Activated T-helper 2 cell treated with anti-CD3 and anti-CD28 coated beads, Interferon-gamma antibody, Interleukin-2, Interleukin-4, amounts not matched to agents 10 μg/mL and 5 μg/mL and 100 μg/mL, durations not matched to agents 14 hours and 24 hours and 36 hours (primary cell): Measurements from ENCODE around the gene PAK5. TPM values are rescaled to one million over a fixed set of nuclear protein-coding genes. Genes with fewer than 3 reads are reported as not detected.

Source experiments
- DNase-seq: peaks from one replicate; pipeline ENCODE4 v3.0.0; 2021; ENCODE audit warnings: low spot score
- H3K27ac Mint-ChIP-seq: one replicate; pipeline ENCODE4 v1.8.0; 2021; ENCODE audit warnings: mixed read lengths
- H3K27me3 Mint-ChIP-seq: one replicate; pipeline ENCODE4 v1.8.0; 2021; ENCODE audit warnings: low read depth, mixed read lengths
- H3K36me3 Mint-ChIP-seq: one replicate; pipeline ENCODE4 v1.8.0; 2021; ENCODE audit warnings: low read depth, mixed read lengths
- H3K4me1 Mint-ChIP-seq: one replicate; pipeline ENCODE4 v1.8.0; 2021; ENCODE audit warnings: low read depth, mixed read lengths
- H3K4me3 Mint-ChIP-seq: one replicate; pipeline ENCODE4 v1.8.0; 2021; ENCODE audit warnings: low read depth, mild to moderate bottlenecking, moderate library complexity, mixed read lengths
- H3K9me3 Mint-ChIP-seq: one replicate; pipeline ENCODE4 v1.8.0; 2021; ENCODE audit warnings: mixed read lengths
- intact Hi-C: fragments of 100-400 bp; cut with micrococcal nuclease; formaldehyde crosslinking; loops from one replicate; pipeline ENCODE4 v1.15.1; 2023
- total RNA-seq: library from RNA; stranded (reverse); gene quantifications from 2 replicates; pipeline ENCODE4 v1.2.3, GENCODE V29; 2022

Gene PAK5
- total RNA-seq, 1 donor from 2014 or later: not detected

DNA sequence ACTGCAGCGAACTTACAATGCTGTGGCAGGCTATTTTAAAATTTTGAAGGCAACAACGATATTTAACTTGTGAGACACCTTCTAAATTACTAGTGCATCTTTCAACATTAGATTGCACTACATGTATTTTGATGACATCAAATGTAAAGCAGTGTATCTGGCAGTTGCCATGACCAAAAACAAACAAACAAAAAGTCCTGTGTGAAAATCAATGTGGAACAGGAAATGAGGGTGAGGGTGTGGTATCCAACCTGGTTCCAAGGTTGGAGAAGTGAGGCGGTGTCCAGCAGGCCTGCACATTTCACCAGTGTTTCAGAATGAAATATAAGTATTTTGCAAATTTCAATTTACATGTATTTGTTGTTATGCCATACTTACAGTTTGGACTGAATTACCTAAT lies 212.5 kb downstream of the PAK5 start:
- no peak for DNase-seq
- Mint-ChIP-seq H3K4me3 (no peak overlapping the region), H3K27me3 (no peaks in the 10 kb centered on the region), H3K27ac (no peak overlapping the region), H3K9me3 (no peaks in the 10 kb centered on the region), H3K4me1 (no peaks in the 10 kb centered on the region), H3K36me3 (no peaks in the 10 kb centered on the region)
- intact Hi-C loops: no loop called here

DNA sequence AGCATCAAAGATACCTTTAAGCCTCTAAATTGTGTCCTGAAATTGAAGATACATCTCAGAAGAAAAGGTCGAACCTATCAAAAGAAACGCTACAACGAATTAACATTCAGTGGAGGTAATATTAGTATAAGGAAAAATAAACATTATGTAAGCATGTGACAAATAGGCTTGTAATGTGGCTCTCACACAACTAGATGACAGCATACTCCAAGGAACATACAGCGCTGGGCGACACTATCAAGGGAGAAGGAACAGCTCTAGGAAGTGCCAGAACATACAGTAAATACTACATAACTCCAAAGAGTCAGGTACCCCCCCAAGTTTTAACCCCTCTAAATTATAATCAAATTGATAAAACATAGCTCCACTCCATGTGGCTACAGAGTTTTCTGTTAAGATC lies 220.9 kb downstream of the PAK5 start:
- no peak overlapping the region for H3K4me3 Mint-ChIP-seq
- H3K4me1 Mint-ChIP-seq: no peaks in the 10 kb centered on the region
- H3K9me3 Mint-ChIP-seq: no peaks in the 10 kb centered on the region
- H3K36me3 Mint-ChIP-seq: no peaks in the 10 kb centered on the region
- no peaks in the 10 kb centered on the region for H3K27me3 Mint-ChIP-seq
- intact Hi-C loops: loop anchor here (1.0 to 10.0 kb wide), 3 partner anchors 295 to 807 kb away; no protein-coding TSS in a partner anchor
- DNase-seq: no peak
- H3K27ac Mint-ChIP-seq: no peak overlapping the region

- H3K4me1 Mint-ChIP-seq: no peaks in the 10 kb centered on the region
- no peaks in the 10 kb centered on the region for H3K9me3 Mint-ChIP-seq
- H3K36me3 Mint-ChIP-seq: no peaks in the 10 kb centered on the region
- peak; percentile 14 for DNase-seq
- H3K27me3 Mint-ChIP-seq: no peaks in the 10 kb centered on the region
- no peak overlapping the region for H3K27ac Mint-ChIP-seq
- no peak overlapping the region for H3K4me3 Mint-ChIP-seq
- intact Hi-C loops: loop anchor here (1.0 to 10.0 kb wide), 3 partner anchors 296 to 808 kb away; no protein-coding TSS in a partner anchor
These were observed 221.9 kb downstream of the PAK5 start for GRCh38 chr20:9616833-9617461.

DNA sequence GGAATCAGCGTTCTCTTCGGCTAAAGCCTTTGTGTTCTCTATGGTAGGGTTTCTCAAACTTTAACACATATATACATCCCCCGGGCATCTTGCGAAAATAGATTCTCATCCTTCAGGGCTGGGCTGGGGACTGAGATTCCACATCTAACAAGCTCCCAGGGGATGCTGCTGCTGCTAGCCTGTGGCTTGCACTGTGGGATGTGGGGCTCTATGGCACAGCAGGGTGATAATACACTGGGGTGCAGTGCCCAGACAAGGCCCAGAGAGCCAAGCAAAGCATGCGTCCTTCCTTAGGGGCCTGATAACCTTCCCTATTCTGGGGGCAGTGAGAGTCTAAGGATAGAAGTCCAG lies 222.4 kb downstream of the PAK5 start:
- Mint-ChIP-seq H3K27me3 (no peaks in the 10 kb centered on the region), H3K4me1 (no peaks in the 10 kb centered on the region), H3K36me3 (no peaks in the 10 kb centered on the region), H3K27ac (no peak overlapping the region), H3K9me3 (no peaks in the 10 kb centered on the region), H3K4me3 (no peak overlapping the region)
- no peak for DNase-seq
- intact Hi-C loops: loop anchor here (5.0 to 10.0 kb wide), 2 partner anchors 351 to 808 kb away; no protein-coding TSS in a partner anchor

GRCh38 chr20:9615766-9616454 lies 223.0 kb downstream of the PAK5 start:
- Mint-ChIP-seq H3K4me1 (no peaks in the 10 kb centered on the region), H3K27me3 (no peaks in the 10 kb centered on the region)

DNA sequence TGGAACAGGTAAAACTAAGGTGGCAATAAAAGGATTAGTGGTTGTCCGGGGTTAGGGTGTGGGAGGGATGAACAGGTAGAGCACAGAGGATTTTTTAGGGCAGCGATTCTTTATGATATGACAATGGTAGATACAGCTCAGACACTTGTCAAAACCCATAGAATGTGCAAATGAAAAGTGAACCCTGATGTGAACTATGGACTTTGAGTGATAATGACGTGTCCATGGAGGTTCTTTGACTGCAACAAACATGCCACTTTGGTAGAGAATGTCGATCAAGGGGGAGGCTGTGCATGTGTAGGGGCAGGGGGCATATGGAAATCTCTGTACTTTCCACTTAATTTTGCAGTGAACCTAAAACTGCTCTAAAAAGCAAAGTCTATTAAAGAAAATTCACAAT lies 223.8 kb downstream of the PAK5 start:
- Mint-ChIP-seq H3K4me3 (no peak overlapping the region), H3K36me3 (no peaks in the 10 kb centered on the region), H3K4me1 (no peaks in the 10 kb centered on the region), H3K27ac (no peak overlapping the region), H3K27me3 (no peaks in the 10 kb centered on the region), H3K9me3 (no peaks in the 10 kb centered on the region)
- DNase-seq: no peak
- intact Hi-C loops: loop anchor here (5.0 to 10.0 kb wide), 2 partner anchors 352 to 810 kb away; no protein-coding TSS in a partner anchor

More at GRCh38 chr20:9615766-9616454, 223.0 kb downstream of the PAK5 start:
- no peak overlapping the region for H3K27ac Mint-ChIP-seq
- no peaks in the 10 kb centered on the region for H3K36me3 Mint-ChIP-seq
- no peak overlapping the region for H3K4me3 Mint-ChIP-seq
- intact Hi-C loops: loop anchor here (5.0 to 10.0 kb wide), 2 partner anchors 351 to 809 kb away; no protein-coding TSS in a partner anchor
- no peaks in the 10 kb centered on the region for H3K9me3 Mint-ChIP-seq
- no peak for DNase-seq

- H3K27ac Mint-ChIP-seq: no peak overlapping the region
- no peaks in the 10 kb centered on the region for H3K36me3 Mint-ChIP-seq
- intact Hi-C loops: loop anchor here (10.0 kb wide), 1 partner anchor 811 kb away; no protein-coding TSS in a partner anchor
- no peak overlapping the region for H3K4me3 Mint-ChIP-seq
- no peaks in the 10 kb centered on the region for H3K4me1 Mint-ChIP-seq
- no peak for DNase-seq
- H3K9me3 Mint-ChIP-seq: no peaks in the 10 kb centered on the region
- H3K27me3 Mint-ChIP-seq: no peaks in the 10 kb centered on the region
These were observed 225.0 kb downstream of the PAK5 start for GRCh38 chr20:9613871-9614270.

GRCh38 chr20:9611921-9612320 lies 227.0 kb downstream of the PAK5 start:
- DNase-seq: no peak
- H3K27me3 Mint-ChIP-seq: no peaks in the 10 kb centered on the region
- no peak overlapping the region for H3K4me3 Mint-ChIP-seq
- H3K4me1 Mint-ChIP-seq: no peaks in the 10 kb centered on the region
- intact Hi-C loops: loop anchor here (10.0 kb wide), 1 partner anchor 813 kb away; no protein-coding TSS in a partner anchor
- H3K27ac Mint-ChIP-seq: no peak overlapping the region
- no peaks in the 10 kb centered on the region for H3K9me3 Mint-ChIP-seq
- no peaks in the 10 kb centered on the region for H3K36me3 Mint-ChIP-seq

DNA sequence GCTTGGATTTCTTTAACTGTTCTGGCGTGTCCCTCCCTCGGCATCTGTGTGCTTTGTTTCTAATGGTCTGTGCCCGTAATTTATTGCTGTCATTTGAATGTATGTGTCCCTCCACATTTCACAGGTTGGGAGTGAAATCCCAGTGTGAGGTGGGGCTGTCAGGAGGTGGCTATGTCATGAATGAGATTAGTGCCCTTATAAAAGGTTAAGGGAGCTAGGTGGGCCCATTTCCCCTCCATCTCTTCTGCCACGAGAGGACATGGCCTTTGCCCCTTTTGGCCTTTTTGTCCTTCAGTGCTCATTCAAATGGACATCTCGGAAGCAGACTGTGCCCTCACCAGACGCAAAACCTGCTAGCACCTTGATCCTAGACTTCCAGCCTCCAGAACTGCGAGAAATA lies 228.2 kb downstream of the PAK5 start:
- H3K4me1 Mint-ChIP-seq: no peaks in the 10 kb centered on the region
- H3K36me3 Mint-ChIP-seq: no peaks in the 10 kb centered on the region
- no peak overlapping the region for H3K27ac Mint-ChIP-seq
- H3K4me3 Mint-ChIP-seq: no peak overlapping the region
- H3K27me3 Mint-ChIP-seq: no peaks in the 10 kb centered on the region
- H3K9me3 Mint-ChIP-seq: no peaks in the 10 kb centered on the region
- DNase-seq: no peak
- intact Hi-C loops: loop anchor here (1.0 to 10.0 kb wide), 2 partner anchors 202 to 814 kb away; no protein-coding TSS in a partner anchor

GRCh38 chr20:9609887-9610502 lies 228.9 kb downstream of the PAK5 start:
- Mint-ChIP-seq H3K27me3 (no peaks in the 10 kb centered on the region), H3K9me3 (no peaks in the 10 kb centered on the region), H3K4me1 (no peaks in the 10 kb centered on the region), H3K27ac (no peak overlapping the region), H3K36me3 (no peaks in the 10 kb centered on the region), H3K4me3 (no peak overlapping the region)
- DNase-seq: no peak
- intact Hi-C loops: loop anchor here (1.0 to 10.0 kb wide), 2 partner anchors 202 to 815 kb away; no protein-coding TSS in a partner anchor

- intact Hi-C loops: no loop called here
- Mint-ChIP-seq H3K4me1 (no peaks in the 10 kb centered on the region), H3K27ac (no peak overlapping the region), H3K36me3 (no peaks in the 10 kb centered on the region), H3K27me3 (no peaks in the 10 kb centered on the region), H3K9me3 (no peaks in the 10 kb centered on the region), H3K4me3 (no peak overlapping the region)
- DNase-seq: no peak
These were observed 230.1 kb downstream of the PAK5 start for GRCh38 chr20:9608639-9609340.

- H3K4me3 Mint-ChIP-seq: no peak overlapping the region
- no peaks in the 10 kb centered on the region for H3K9me3 Mint-ChIP-seq
- no peaks in the 10 kb centered on the region for H3K4me1 Mint-ChIP-seq
- intact Hi-C loops: no loop called here
- H3K27ac Mint-ChIP-seq: no peak overlapping the region
- H3K27me3 Mint-ChIP-seq: no peaks in the 10 kb centered on the region
- no peak for DNase-seq
- no peaks in the 10 kb centered on the region for H3K36me3 Mint-ChIP-seq
These were observed 236.1 kb downstream of the PAK5 start for GRCh38 chr20:9602847-9603183.
